GM19035 (cell line): ENCODE data around the gene DAD1.
"Not testable (repeated sequence)": the region's sequence is repeated elsewhere in the genome, so short reads cannot be mapped to it uniquely, and the experiment has no call there.

Experiments used
- ATAC-seq: cut with Tn5 transposase; IDR thresholded peaks from one replicate; pipeline ENCODE4 v1.9.1; 2021; ENCODE audit not compliant: unreplicated experiment

DAD1 gene

GRCh38 chr14:22599349-22599748 is 10.3 kb upstream of the DAD1 start:
- no peak for ATAC-seq

- no peak for ATAC-seq
Measured at GRCh38 chr14:22598896-22599244, 9.8 kb upstream of the DAD1 start.

GRCh38 chr14:22598099-22598895 is 9.3 kb upstream of the DAD1 start, which contains the start of gene ABHD4:
Gene ABHD4, plus strand, starts transcription at chr14:22598300. Its CDS starts 7 bp downstream, at chr14:22598307.
- ATAC-seq: peak; percentile 88

GRCh38 chr14:22597771-22598098 is 8.7 kb upstream of the DAD1 start:
- peak; percentile 24 for ATAC-seq

- ATAC-seq: no peak
Measured at GRCh38 chr14:22597265-22597664, 8.2 kb upstream of the DAD1 start.

- no peak for ATAC-seq
Measured at GRCh38 chr14:22596354-22596879, 7.4 kb upstream of the DAD1 start.

- no peak for ATAC-seq
Measured at GRCh38 chr14:22594156-22594716, 5.2 kb upstream of the DAD1 start.

- no peak for ATAC-seq
Measured at GRCh38 chr14:22593601-22594000, 4.6 kb upstream of the DAD1 start.

GRCh38 chr14:22593189-22593588 is 4.2 kb upstream of the DAD1 start:
- ATAC-seq: no peak

- no peak for ATAC-seq
Measured at GRCh38 chr14:22588526-22589095, 413 bp downstream of the DAD1 start.

- not testable (repeated sequence) for ATAC-seq
Measured at GRCh38 chr14:22587677-22588422, 1.2 kb downstream of the DAD1 start.

GRCh38 chr14:22587247-22587646 is 1.8 kb downstream of the DAD1 start:
- no peak for ATAC-seq

- no peak for ATAC-seq
Measured at GRCh38 chr14:22583994-22584393, 5.0 kb downstream of the DAD1 start.

- ATAC-seq: no peak
Measured at GRCh38 chr14:22580625-22581024, 8.4 kb downstream of the DAD1 start.

- no peak for ATAC-seq
Measured at GRCh38 chr14:22579881-22580280, 9.1 kb downstream of the DAD1 start.

GRCh38 chr14:22579236-22579635 is 9.8 kb downstream of the DAD1 start:
- ATAC-seq: no peak

- ATAC-seq: no peak
Measured at GRCh38 chr14:22577334-22577908, 11.6 kb downstream of the DAD1 start.

- ATAC-seq: no peak
Measured at GRCh38 chr14:22573804-22574203, 15.2 kb downstream of the DAD1 start.

GRCh38 chr14:22572562-22573058 is 16.4 kb downstream of the DAD1 start:
- ATAC-seq: no peak

GRCh38 chr14:22570132-22570949 is 18.7 kb downstream of the DAD1 start:
- peak; percentile 68 for ATAC-seq
